Left lobe of liver (tissue), 2 donors: ENCODE measurements around the gene HYI. TPM values are rescaled to one million over a fixed set of nuclear protein-coding genes. Genes with fewer than 3 reads are reported as not detected.
"Not testable (repeated sequence)": the region's sequence is repeated elsewhere in the genome, so short reads cannot be mapped to it uniquely, and the experiment has no call there.

Experiments used
- ATAC-seq: fragments of 200-7000 bp; cut with Tn5 transposase; one replicate; pipeline ENCODE4 v1.9.1; 2020; ENCODE audit warnings: mild to moderate bottlenecking, moderate library complexity
- DNase-seq: peaks from one replicate; pipeline ENCODE4 v3.0.0-alpha.2; 2020; ENCODE audit warnings: low spot score
- total RNA-seq: library from RNA; stranded (reverse); gene quantifications from one replicate; pipeline ENCODE4 v1.2.1, GENCODE V29; 2021
- donor health status: DM: no; HTN: no; CAD: no; lungs with moderate emphysema.
- donor health status: DM: no; HTN: yes; CAD: no.

Gene HYI
- total RNA-seq, 1 donor from 2014 or later: 47.1 TPM

GRCh38 chr1:43465505-43466067, 11.9 kb upstream of the HYI start:
- ATAC-seq (peak; percentile 72), DNase-seq (no peak)

DNA sequence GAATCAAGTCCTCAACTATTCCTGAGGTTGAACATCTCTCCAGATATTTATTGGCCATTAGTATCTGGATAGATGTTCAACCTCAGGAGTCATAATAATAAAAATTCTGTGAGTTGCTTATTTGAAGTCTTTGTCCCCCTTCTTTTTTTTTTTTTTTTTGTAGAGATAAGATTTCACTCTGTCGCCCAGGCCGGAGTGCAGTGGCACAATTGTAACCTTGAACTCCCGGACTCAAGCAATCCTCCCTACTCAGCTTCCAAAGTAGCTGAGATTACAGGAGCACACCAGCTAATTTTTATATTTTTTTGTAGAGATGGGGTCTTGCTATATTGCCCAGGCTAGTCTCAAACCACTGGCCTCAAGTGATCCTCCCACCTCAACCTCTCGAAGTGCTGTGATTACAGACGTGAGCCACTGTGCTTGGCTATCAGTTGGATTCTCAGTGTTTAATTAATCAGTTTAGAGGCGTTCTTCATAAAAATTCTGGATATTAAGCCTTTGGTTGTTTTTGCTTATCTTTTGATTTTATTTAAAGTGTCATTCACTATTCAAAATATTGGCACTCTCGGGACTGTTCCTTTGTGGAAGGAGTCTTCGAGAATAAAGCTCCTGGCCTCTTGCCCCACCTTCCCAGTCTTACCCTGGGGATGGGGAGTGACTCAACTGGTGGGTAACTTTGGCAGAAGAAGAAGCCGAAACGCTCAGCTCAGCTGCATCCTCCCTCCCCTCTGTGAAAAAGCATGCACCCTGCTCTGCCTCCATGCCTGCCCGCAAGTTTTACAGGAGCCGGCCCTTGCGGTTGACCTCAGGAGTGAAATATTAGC, 11.2 kb upstream of the HYI start:
- ATAC-seq (no peak), DNase-seq (no peak)

DNA sequence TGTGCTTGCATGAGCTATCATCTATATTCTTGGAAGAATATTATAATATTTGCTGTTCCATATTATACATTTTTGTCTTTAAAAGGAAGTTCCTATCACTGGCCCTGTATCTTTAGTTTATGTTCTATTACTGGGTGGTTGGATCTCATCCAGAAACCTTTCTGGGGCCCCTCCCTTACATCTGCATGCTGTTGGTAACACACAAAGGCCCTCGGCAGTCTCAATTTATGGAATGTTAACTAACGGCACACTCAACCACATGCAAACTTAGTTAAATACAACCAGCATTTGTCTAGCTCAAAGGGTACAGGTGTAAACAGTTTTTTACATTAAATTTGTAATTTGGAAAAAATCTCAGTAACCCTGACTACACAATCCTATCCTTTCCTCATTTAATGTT, 9.7 kb upstream of the HYI start:
- no peak for DNase-seq
- no peak for ATAC-seq

DNA sequence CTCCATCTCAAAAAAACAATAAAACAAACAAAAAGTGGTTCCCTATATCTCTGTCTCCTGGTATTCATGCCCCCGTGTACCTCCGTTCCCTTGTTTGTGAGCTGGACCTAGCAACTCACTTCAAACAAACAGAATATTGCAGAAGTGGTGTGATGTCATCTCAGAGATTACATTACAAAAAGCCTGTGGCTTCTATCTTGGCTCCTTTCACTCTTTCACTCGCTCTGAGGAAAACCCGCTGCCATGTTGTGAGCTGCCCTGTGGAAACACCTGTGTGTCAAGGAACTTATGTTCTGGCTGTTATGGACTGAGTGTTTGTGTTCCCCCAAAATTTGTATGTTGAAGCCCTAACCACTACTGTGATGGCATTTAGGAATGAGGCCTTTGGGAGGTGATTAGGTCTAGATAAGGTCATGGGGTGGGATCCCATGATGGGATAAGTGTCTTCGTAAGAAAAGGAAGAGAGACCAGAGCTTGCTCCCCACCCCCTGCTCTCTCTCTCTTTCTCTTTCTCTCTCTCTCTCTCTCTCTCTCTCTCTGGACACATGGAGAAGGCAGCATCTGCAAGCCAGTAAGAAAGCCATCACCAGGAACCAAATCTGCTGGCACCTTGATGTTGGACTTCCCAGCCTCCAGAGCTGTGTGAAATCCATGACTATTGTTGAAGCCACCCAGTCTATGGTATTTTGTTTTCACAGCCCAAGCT, 7.4 kb upstream of the HYI start:
- DNase-seq: no peak
- peak; percentile 51 for ATAC-seq

- not testable (repeated sequence) for ATAC-seq, DNase-seq
Measured at GRCh38 chr1:43458379-43458778, 4.6 kb upstream of the HYI start.

- ATAC-seq: no peak
Measured at GRCh38 chr1:43455213-43455889, 1.6 kb upstream of the HYI start.

GRCh38 chr1:43454270-43455011, 710 bp upstream of the HYI start:
- peak; percentile 72 for ATAC-seq
- DNase-seq: peak; percentile 89

More at GRCh38 chr1:43455213-43455889, 1.6 kb upstream of the HYI start:
- DNase-seq: no peak

- ATAC-seq: peak; percentile 38
- no peak for DNase-seq
Measured at GRCh38 chr1:43452789-43453441, 816 bp downstream of the HYI start.

GRCh38 chr1:43451701-43452532, 1.8 kb downstream of the HYI start:
- no peak for DNase-seq
- no peak for ATAC-seq

- ATAC-seq (no peak), DNase-seq (no peak)
Measured at GRCh38 chr1:43451157-43451591, 2.6 kb downstream of the HYI start.

- peak; percentile 44 for DNase-seq
- no peak for ATAC-seq
Measured at GRCh38 chr1:43450251-43450941, 3.3 kb downstream of the HYI start.

GRCh38 chr1:43449708-43450069, 4.0 kb downstream of the HYI start:
- DNase-seq (peak; percentile 45), ATAC-seq (no peak)

- DNase-seq (peak; percentile 44), ATAC-seq (no peak)
Measured at GRCh38 chr1:43448955-43449707, 4.6 kb downstream of the HYI start.

DNA sequence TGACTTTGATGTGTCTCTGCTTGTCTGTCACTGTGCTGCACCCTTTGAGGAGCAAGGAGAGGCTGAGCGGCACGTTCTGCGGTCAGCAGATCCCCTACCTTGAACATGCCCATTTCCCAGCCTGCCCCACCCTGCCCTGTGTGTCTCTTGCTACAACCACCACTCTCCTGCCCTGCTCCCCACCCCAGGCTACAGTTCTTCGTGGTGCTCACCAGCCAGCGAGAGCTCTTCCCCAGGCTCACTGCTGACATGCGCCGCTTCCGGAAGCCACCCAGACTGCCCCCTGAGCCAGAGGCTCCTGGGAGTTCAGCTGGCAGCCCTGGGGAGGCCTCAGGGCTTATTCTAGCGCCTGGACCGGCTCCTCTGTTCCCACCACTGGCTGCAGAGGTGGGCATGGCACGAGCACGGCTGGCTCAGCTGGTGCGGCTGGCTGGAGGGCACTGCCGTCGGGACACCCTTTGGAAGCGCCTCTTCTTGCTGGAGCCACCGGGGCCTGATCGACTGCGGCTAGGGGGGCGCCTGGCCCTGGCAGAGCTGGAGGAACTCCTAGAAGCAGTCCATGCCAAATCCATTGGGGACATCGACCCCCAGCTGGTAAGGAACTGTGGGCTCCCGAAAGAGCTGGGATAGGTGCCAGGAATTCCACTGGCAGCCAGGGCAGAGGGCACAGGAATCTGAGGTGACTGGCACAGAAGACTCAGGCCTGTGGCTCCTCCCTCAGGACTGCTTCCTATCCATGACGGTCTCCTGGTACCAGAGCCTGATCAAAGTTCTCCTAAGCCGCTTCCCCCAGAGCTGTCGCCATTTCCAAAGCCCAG, 5.6 kb downstream of the HYI start:
- DNase-seq (peak; percentile 90), ATAC-seq (peak; percentile 81)

GRCh38 chr1:43446881-43447835, 6.6 kb downstream of the HYI start:
- DNase-seq: peak; percentile 46
- ATAC-seq: no peak

DNA sequence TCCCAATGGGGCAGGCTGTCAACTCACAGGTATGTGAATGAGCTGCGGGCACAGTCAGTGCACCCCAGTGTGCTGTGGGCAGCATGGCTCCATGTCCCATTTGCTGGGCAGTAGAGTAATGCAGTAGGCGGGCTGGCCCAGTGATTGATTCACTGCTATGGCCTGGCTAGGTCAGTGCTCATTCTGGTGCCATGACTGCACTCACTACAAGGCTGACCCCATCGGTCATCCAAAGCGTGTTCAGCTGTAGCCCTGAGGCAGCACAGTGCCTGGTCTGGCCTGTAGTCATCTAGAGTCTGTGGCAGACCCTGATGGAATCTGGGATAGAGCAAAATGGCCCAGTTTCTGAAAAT, 7.4 kb downstream of the HYI start:
- ATAC-seq (no peak), DNase-seq (peak; percentile 43)
